PC-9 (cell line): ENCODE results near the gene OR52H1. TPM values are rescaled to one million over a fixed set of nuclear protein-coding genes. Genes with fewer than 3 reads are reported as not detected.

Source experiments
- BruUV-seq: library from RNA; stranded (reverse); fragments of 400-500 nt; replicated peaks from 2 replicates; lab custom pipeline; 2021; lab: Mats Ljungman, UMichigan
- CTCF ChIA-PET: fragments of 300-600 bp; sonication (Branson Sonifier 250); formaldehyde crosslinking; loops from one replicate; lab custom pipeline; 2022; ENCODE audit warnings: antibody characterized with exemption; lab: Charles Lee
- POLR2A ChIA-PET: fragments of 300-600 bp; sonication (Branson Sonifier 250); formaldehyde crosslinking; loops from one replicate; lab custom pipeline; 2022; ENCODE audit warnings: antibody characterized with exemption; ENCODE audit not compliant: unreplicated experiment; lab: Charles Lee
- DNase-seq, 2 experiments: peaks; one replicate each; pipeline versions ENCODE4 v3.0.0 to v3.0.0-alpha.2; 2015 to 2022; ENCODE audit warnings: mixed read lengths in 1 of 2
- H2AFZ ChIP-seq: fragments of 200-600 bp; sonication (generic); 2 replicates; pipeline ENCODE4 v1.8.1; 2017; ENCODE audit warnings: antibody characterized with exemption
- H3F3A ChIP-seq: fragments of 200-600 bp; sonication (generic); 2 replicates; pipeline ENCODE4 v1.8.1; 2017; ENCODE audit warnings: antibody characterized with exemption, mild to moderate bottlenecking, low read depth; ENCODE audit not compliant: insufficient read depth
- H3K27ac ChIP-seq: fragments of 200-600 bp; sonication (generic); 2 replicates; pipeline ENCODE4 v1.6.1; 2016; ENCODE audit warnings: mixed run types
- H3K27me3 ChIP-seq: fragments of 200-600 bp; sonication (generic); 2 replicates; pipeline ENCODE4 v1.6.1; 2016; ENCODE audit warnings: low read depth, mixed run types; ENCODE audit not compliant: insufficient read depth
- H3K36me3 ChIP-seq: fragments of 200-600 bp; sonication (generic); 2 replicates; pipeline ENCODE4 v1.6.1; 2016; ENCODE audit warnings: low read depth, mixed run types
- H3K4me1 ChIP-seq: fragments of 200-600 bp; sonication (generic); replicated peaks from 2 replicates; pipeline ENCODE4 v1.6.1; 2016; ENCODE audit warnings: mixed run types; ENCODE audit not compliant: insufficient read depth
- H3K4me2 ChIP-seq: fragments of 200-600 bp; sonication (generic); 2 replicates; pipeline ENCODE4 v1.6.1; 2017; ENCODE audit warnings: mixed run types
- H3K4me3 ChIP-seq: fragments of 200-600 bp; sonication (generic); 2 replicates; pipeline ENCODE4 v1.6.1; 2016; ENCODE audit warnings: mixed run types
- H3K79me2 ChIP-seq: fragments of 200-600 bp; sonication (generic); 2 replicates; pipeline ENCODE4 v1.6.1; 2017; ENCODE audit warnings: low read depth, mixed run types
- H3K9me2 ChIP-seq: fragments of 200-600 bp; sonication (generic); 2 replicates; pipeline ENCODE4 v1.8.1; 2017; ENCODE audit warnings: mild to moderate bottlenecking; ENCODE audit not compliant: insufficient read depth
- H3K9me3 ChIP-seq: fragments of 200-600 bp; sonication (generic); 2 replicates; pipeline ENCODE4 v1.8.1; 2016; ENCODE audit warnings: low read depth; ENCODE audit not compliant: insufficient read depth
- H4K20me1 ChIP-seq: fragments of 200-600 bp; sonication (generic); 2 replicates; pipeline ENCODE4 v1.8.1; 2017; ENCODE audit not compliant: insufficient read depth
- CTCF ChIP-seq: fragments of 200-600 bp; sonication (generic); conservative IDR thresholded peaks from 2 replicates; pipeline ENCODE4 v1.6.1; 2017; ENCODE audit warnings: mixed run types, antibody characterized with exemption, mild to moderate bottlenecking, moderate library complexity
- EZH2 ChIP-seq: fragments of 200-600 bp; sonication (generic); IDR thresholded peaks from 2 replicates; pipeline ENCODE4 v1.8.0; 2017; ENCODE audit warnings: antibody characterized with exemption, low read depth
- intact Hi-C: fragments of 100-400 bp; cut with micrococcal nuclease; formaldehyde crosslinking; loops from one replicate; pipeline ENCODE4 v1.10.0; 2022; ENCODE audit not compliant: unreplicated experiment
- total RNA-seq: library from RNA; stranded (reverse); gene quantifications from 2 replicates; pipeline ENCODE4 v1.2.3, GENCODE V29; 2021

The OR52H1 gene
- total RNA-seq, 1 experiment from 2014 or later = not detected

GRCh38 chr11:5536482-5536881 is 11.9 kb downstream of the OR52H1 start:
- no peaks in the 10 kb centered on the region for H4K20me1 ChIP-seq
- no peak overlapping the region for H3K4me2 ChIP-seq
- ChIA-PET CTCF (no interaction called here), POLR2A (no interaction called here)
- DNase-seq = no peak
- H2AFZ ChIP-seq = no peak overlapping the region
- TF ChIP-seq EZH2 = no peak
- no peak for TF ChIP-seq CTCF
- no peaks in the 10 kb centered on the region for H3K9me3 ChIP-seq
- no peak overlapping the region for H3K4me3 ChIP-seq
- H3K27ac ChIP-seq = no peak overlapping the region
- intact Hi-C loops = no loop called here
- no peaks in the 10 kb centered on the region for H3K79me2 ChIP-seq
- no peaks in the 10 kb centered on the region for H3K9me2 ChIP-seq
- H3F3A ChIP-seq = no peaks in the 10 kb centered on the region
- BruUV-seq = no TSS peak
- no peaks in the 10 kb centered on the region for H3K36me3 ChIP-seq
- no peaks in the 10 kb centered on the region for H3K4me1 ChIP-seq
- H3K27me3 ChIP-seq = no peaks in the 10 kb centered on the region

- Histone ChIP-seq H3K36me3 (no peaks in the 10 kb centered on the region), H3K9me3 (no peaks in the 10 kb centered on the region), H2AFZ (no peak overlapping the region), H3K4me3 (no peak overlapping the region), H4K20me1 (no peaks in the 10 kb centered on the region), H3K9me2 (no peaks in the 10 kb centered on the region), H3K27me3 (no peaks in the 10 kb centered on the region), H3K4me1 (no peaks in the 10 kb centered on the region), H3K4me2 (no peak overlapping the region), H3K27ac (no peak overlapping the region), H3F3A (no peaks in the 10 kb centered on the region), H3K79me2 (no peaks in the 10 kb centered on the region)
- no TSS peak for BruUV-seq
- TF ChIP-seq CTCF = no peak
- TF ChIP-seq EZH2 = no peak
- CTCF ChIA-PET = no interaction called here
- POLR2A ChIA-PET = no interaction called here
- intact Hi-C loops = no loop called here
- DNase-seq = no peak
Observed at GRCh38 chr11:5534046-5534445, 14.3 kb downstream of the OR52H1 start.

GRCh38 chr11:5531053-5531831 is 17.1 kb downstream of the OR52H1 start:
- BruUV-seq = no TSS peak
- POLR2A ChIA-PET = no interaction called here
- Histone ChIP-seq H2AFZ (no peak overlapping the region), H3K4me2 (no peak overlapping the region), H3K9me3 (no peaks in the 10 kb centered on the region), H3K27ac (no peak overlapping the region), H3K4me1 (no peaks in the 10 kb centered on the region), H3K27me3 (no peaks in the 10 kb centered on the region), H3K4me3 (no peak overlapping the region), H3K36me3 (no peaks in the 10 kb centered on the region), H3K79me2 (no peaks in the 10 kb centered on the region), H3F3A (no peaks in the 10 kb centered on the region), H3K9me2 (no peaks in the 10 kb centered on the region), H4K20me1 (no peaks in the 10 kb centered on the region)
- intact Hi-C loops = no loop called here
- CTCF ChIA-PET = no interaction called here
- DNase-seq = no peak
- TF ChIP-seq EZH2 = no peak
- TF ChIP-seq CTCF = no peak
